ENCODE data around the gene NPHS1.
"Not testable (repeated sequence)": the region's sequence is repeated elsewhere in the genome, so short reads cannot be mapped to it uniquely, and the experiment has no call there.

NPHS1 gene

GRCh38 chr19:35848486-35848885 lies 3.8 kb downstream of the NPHS1 start:
- DNase-seq (ENCODE audit: low spot score), result no peak

- DNase-seq (ENCODE audit: low spot score), result no peak
Observed at GRCh38 chr19:35847911-35848310, 4.4 kb downstream of the NPHS1 start.

GRCh38 chr19:35846038-35846668 lies 6.2 kb downstream of the NPHS1 start:
- DNase-seq (ENCODE audit: low spot score), result no peak

- no peak for DNase-seq (ENCODE audit: low spot score)
Observed at GRCh38 chr19:35845215-35846037, 6.9 kb downstream of the NPHS1 start.

- DNase-seq (ENCODE audit: low spot score), result no peak
Observed at GRCh38 chr19:35844482-35845214, 7.7 kb downstream of the NPHS1 start.

- no peak for DNase-seq (ENCODE audit: low spot score)
Observed at GRCh38 chr19:35843676-35844481, 8.4 kb downstream of the NPHS1 start.

- DNase-seq (ENCODE audit: low spot score), result no peak
Observed at GRCh38 chr19:35842666-35843272, 9.5 kb downstream of the NPHS1 start.

- DNase-seq (ENCODE audit: low spot score), result no peak
Observed at GRCh38 chr19:35841961-35842595, 10.2 kb downstream of the NPHS1 start.

- not testable (repeated sequence) for DNase-seq (ENCODE audit: low spot score)
Observed at GRCh38 chr19:35836096-35836495, 16.2 kb downstream of the NPHS1 start.

GRCh38 chr19:35833972-35834371 lies 18.3 kb downstream of the NPHS1 start:
- no peak for DNase-seq (ENCODE audit: low spot score)

- DNase-seq (ENCODE audit: low spot score), result no peak
Observed at GRCh38 chr19:35832054-35832453, 20.2 kb downstream of the NPHS1 start.

- DNase-seq (ENCODE audit: low spot score), result no peak
Observed at GRCh38 chr19:35830986-35831385, 21.3 kb downstream of the NPHS1 start.

- no peak for DNase-seq (ENCODE audit: low spot score)
Observed at GRCh38 chr19:35828692-35829301, 23.5 kb downstream of the NPHS1 start.

- no peak for DNase-seq (ENCODE audit: low spot score)
Observed at GRCh38 chr19:35824150-35824549, 28.2 kb downstream of the NPHS1 start.

GRCh38 chr19:35822579-35822978 lies 29.7 kb downstream of the NPHS1 start:
- no peak for DNase-seq (ENCODE audit: low spot score)

GRCh38 chr19:35818445-35818844 lies 33.9 kb downstream of the NPHS1 start:
- DNase-seq (ENCODE audit: low spot score), result no peak

GRCh38 chr19:35816846-35817245 lies 35.5 kb downstream of the NPHS1 start:
- DNase-seq (ENCODE audit: low spot score), result no peak

GRCh38 chr19:35816262-35816661 lies 36.0 kb downstream of the NPHS1 start:
- no peak for DNase-seq (ENCODE audit: low spot score)

GRCh38 chr19:35813043-35813890 lies 39.0 kb downstream of the NPHS1 start:
- DNase-seq (ENCODE audit: low spot score), result no peak
